Activated B cell treated with CpG ODN at 0.5 μM for 24 hours (primary cell): ENCODE measurements around the gene CDK15. TPM values are rescaled to one million over a fixed set of nuclear protein-coding genes. Genes with fewer than 3 reads are reported as not detected.

Source experiments
- ATAC-seq: fragments of 200-7000 bp; cut with Tn5 transposase; one replicate; pipeline ENCODE4 v1.10.0; 2021; ENCODE audit warnings: low read depth, mild to moderate bottlenecking, moderate library complexity
- CTCF ChIA-PET: fragments of 350-600 bp; sonication (Branson Sonifier 250); formaldehyde crosslinking; loops from one replicate; lab custom pipeline; 2021; ENCODE audit warnings: antibody characterized with exemption; lab: Charles Lee
- POLR2A ChIA-PET: fragments of 350-600 bp; sonication (Branson Sonifier 250); formaldehyde crosslinking; loops from one replicate; lab custom pipeline; 2021; ENCODE audit warnings: antibody characterized with exemption; lab: Charles Lee
- DNase-seq: peaks from one replicate; pipeline ENCODE4 v3.0.0; 2022
- H3K27ac Mint-ChIP-seq: one replicate; pipeline ENCODE4 v1.8.0; 2020; ENCODE audit warnings: mixed read lengths
- H3K27me3 Mint-ChIP-seq: one replicate; pipeline ENCODE4 v1.8.0; 2021; ENCODE audit warnings: mixed read lengths
- H3K36me3 Mint-ChIP-seq: one replicate; pipeline ENCODE4 v1.8.0; 2021; ENCODE audit warnings: low read depth, mixed read lengths
- H3K4me1 Mint-ChIP-seq: one replicate; pipeline ENCODE4 v1.8.0; 2021; ENCODE audit warnings: mixed read lengths
- H3K4me3 Mint-ChIP-seq: one replicate; pipeline ENCODE4 v1.8.0; 2020; ENCODE audit warnings: mild to moderate bottlenecking, mixed read lengths
- H3K9me3 Mint-ChIP-seq: one replicate; pipeline ENCODE4 v1.8.0; 2020; ENCODE audit warnings: mixed read lengths
- intact Hi-C: fragments of 100-400 bp; cut with micrococcal nuclease; formaldehyde crosslinking; loops from one replicate; pipeline ENCODE4 v1.15.1; 2024
- total RNA-seq: library from RNA; stranded (reverse); gene quantifications from 2 replicates; pipeline ENCODE4 v1.2.3, GENCODE V29; 2022
- TF ChIP-seq, protein P1 (sequence below): fragments of 200-600 bp; IDR thresholded peaks from one replicate; pipeline ENCODE4 v1.8.0; 2022; ENCODE audit warnings: antibody characterized with exemption, mild to moderate bottlenecking

CDK15 gene
- total RNA-seq, 1 donor from 2014 or later = not detected

DNA sequence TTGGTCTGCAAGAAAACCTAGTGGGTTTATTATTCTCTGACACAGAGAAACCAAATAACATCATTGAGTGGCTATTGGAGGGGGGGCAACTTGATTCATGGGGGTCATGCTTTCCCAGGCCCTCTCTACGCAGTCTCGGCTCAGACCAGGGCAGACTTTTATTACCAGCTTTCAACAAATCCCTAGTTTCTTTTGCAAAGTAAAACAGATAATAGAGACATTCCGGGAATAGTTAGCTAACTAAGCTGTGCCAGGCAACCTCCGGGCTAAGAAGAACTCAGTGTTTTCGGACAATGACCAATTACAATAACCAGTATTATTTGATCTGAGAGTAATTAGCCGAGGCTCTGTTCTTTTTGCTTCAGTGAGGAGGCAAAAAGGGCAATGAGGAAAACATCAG, 66.3 kb downstream of the CDK15 start:
- no peak for ATAC-seq
- TF ChIP-seq, protein P1, sequence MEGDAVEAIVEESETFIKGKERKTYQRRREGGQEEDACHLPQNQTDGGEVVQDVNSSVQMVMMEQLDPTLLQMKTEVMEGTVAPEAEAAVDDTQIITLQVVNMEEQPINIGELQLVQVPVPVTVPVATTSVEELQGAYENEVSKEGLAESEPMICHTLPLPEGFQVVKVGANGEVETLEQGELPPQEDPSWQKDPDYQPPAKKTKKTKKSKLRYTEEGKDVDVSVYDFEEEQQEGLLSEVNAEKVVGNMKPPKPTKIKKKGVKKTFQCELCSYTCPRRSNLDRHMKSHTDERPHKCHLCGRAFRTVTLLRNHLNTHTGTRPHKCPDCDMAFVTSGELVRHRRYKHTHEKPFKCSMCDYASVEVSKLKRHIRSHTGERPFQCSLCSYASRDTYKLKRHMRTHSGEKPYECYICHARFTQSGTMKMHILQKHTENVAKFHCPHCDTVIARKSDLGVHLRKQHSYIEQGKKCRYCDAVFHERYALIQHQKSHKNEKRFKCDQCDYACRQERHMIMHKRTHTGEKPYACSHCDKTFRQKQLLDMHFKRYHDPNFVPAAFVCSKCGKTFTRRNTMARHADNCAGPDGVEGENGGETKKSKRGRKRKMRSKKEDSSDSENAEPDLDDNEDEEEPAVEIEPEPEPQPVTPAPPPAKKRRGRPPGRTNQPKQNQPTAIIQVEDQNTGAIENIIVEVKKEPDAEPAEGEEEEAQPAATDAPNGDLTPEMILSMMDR = no peak
- H3K4me1 Mint-ChIP-seq = no peaks in the 10 kb centered on the region
- no peaks in the 10 kb centered on the region for H3K36me3 Mint-ChIP-seq
- DNase-seq = no peak
- H3K9me3 Mint-ChIP-seq = no peaks in the 10 kb centered on the region
- intact Hi-C loops = no loop called here
- peaks cover 25% of the 10 kb centered on the region for H3K27me3 Mint-ChIP-seq
- CTCF ChIA-PET = interaction anchor here (0.9 kb wide), 1 partner anchor 13 kb away, joined by 3 read pairs; no protein-coding TSS in a partner anchor
- no peak overlapping the region for H3K4me3 Mint-ChIP-seq
- H3K27ac Mint-ChIP-seq = no peak overlapping the region
- POLR2A ChIA-PET = no interaction called here

DNA sequence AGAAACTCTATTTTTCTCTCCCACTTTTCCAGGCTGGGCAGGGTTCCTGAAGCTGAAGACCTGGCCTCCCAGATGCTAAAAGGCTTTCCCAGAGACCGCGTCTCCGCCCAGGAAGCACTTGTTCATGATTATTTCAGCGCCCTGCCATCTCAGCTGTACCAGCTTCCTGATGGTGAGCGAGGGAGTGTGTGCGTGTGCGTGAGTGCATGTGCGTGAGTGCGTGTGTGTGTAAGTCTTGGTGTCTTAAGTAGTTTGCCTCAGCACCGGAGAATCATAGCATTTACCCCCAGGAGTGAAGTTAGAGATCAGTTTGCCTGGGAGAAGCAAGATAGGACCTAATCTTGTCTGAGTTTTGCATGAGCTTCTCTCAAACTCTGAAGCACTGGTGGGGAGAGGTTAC, 73.7 kb downstream of the CDK15 start:
- no peak for DNase-seq
- no peak for ATAC-seq
- TF ChIP-seq, protein P1 = no peak
- no peaks in the 10 kb centered on the region for H3K9me3 Mint-ChIP-seq
- no peak overlapping the region for H3K4me3 Mint-ChIP-seq
- no peaks in the 10 kb centered on the region for H3K36me3 Mint-ChIP-seq
- peaks cover 57% of the 10 kb centered on the region for H3K27me3 Mint-ChIP-seq
- intact Hi-C loops = no loop called here
- H3K27ac Mint-ChIP-seq = no peak overlapping the region
- H3K4me1 Mint-ChIP-seq = peaks cover 10% of the 10 kb centered on the region
- ChIA-PET CTCF (no interaction called here), POLR2A (no interaction called here)

DNA sequence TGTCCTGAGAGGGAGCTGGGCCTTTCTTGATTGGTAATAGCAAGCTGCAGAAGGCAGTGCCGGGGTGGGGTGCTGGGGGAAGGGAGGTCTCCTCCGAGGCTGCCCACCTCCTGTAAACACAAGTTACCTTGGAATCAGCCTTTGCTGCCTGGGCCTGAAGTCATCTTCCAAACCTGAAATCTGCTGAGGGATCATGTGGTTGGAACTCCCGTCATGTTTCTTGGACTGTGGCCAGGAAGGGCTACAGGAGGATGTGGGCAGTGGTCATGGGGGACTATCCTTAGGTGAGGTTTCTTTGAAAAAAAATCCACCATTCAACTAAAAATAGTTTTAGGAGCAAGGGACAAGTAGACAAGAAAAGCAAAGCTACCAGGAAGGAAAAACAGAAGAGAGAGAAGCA, 74.2 kb downstream of the CDK15 start:
- TF ChIP-seq, protein P1 = no peak
- no peaks in the 10 kb centered on the region for H3K9me3 Mint-ChIP-seq
- intact Hi-C loops = no loop called here
- peaks cover 10% of the 10 kb centered on the region for H3K4me1 Mint-ChIP-seq
- H3K36me3 Mint-ChIP-seq = no peaks in the 10 kb centered on the region
- ATAC-seq = no peak
- DNase-seq = no peak
- H3K27ac Mint-ChIP-seq = no peak overlapping the region
- peaks cover 55% of the 10 kb centered on the region for H3K27me3 Mint-ChIP-seq
- ChIA-PET POLR2A (interaction anchor here (0.6 kb wide), 1 partner anchor 682 kb away, joined by 5 read pairs; no protein-coding TSS in a partner anchor), CTCF (no interaction called here)
- no peak overlapping the region for H3K4me3 Mint-ChIP-seq

DNA sequence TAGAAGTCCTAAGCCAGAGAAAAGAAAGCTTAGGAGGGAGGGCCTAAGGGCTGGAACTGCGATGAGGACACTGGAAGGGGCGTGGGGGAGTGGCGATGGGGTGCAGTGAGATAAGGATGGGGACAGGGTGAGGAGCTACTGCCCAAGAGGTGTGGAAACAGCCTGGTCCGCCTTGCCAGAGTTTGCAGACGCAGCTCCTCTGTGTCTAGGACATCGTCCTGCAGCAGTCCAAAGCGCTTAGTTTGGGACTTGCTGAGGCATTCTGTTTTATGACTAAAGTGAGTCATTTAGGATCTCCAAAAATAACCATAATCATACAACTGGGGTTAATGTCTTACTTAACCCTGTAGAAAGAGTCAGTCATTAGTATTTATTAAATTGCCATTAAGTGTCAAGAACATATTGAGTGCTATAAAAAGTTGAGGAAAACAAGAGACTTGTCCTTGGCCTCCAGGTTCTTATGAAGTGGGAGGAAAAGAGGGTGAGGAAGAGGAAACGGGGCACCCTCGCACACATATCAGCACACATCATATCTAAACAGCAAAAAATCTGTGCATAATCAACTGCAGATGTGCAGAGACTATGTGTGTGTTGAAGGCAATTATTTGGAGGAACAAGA, 74.8 kb downstream of the CDK15 start:
- TF ChIP-seq, protein P1 = no peak
- H3K9me3 Mint-ChIP-seq = no peaks in the 10 kb centered on the region
- CTCF ChIA-PET = no interaction called here
- intact Hi-C loops = no loop called here
- H3K4me3 Mint-ChIP-seq = no peak overlapping the region
- H3K27me3 Mint-ChIP-seq = peaks cover 53% of the 10 kb centered on the region
- POLR2A ChIA-PET = interaction anchor here (0.6 kb wide), 1 partner anchor 683 kb away, joined by 5 read pairs; no protein-coding TSS in a partner anchor
- H3K4me1 Mint-ChIP-seq = peaks cover 10% of the 10 kb centered on the region
- DNase-seq = no peak
- H3K27ac Mint-ChIP-seq = no peak overlapping the region
- ATAC-seq = no peak
- no peaks in the 10 kb centered on the region for H3K36me3 Mint-ChIP-seq

DNA sequence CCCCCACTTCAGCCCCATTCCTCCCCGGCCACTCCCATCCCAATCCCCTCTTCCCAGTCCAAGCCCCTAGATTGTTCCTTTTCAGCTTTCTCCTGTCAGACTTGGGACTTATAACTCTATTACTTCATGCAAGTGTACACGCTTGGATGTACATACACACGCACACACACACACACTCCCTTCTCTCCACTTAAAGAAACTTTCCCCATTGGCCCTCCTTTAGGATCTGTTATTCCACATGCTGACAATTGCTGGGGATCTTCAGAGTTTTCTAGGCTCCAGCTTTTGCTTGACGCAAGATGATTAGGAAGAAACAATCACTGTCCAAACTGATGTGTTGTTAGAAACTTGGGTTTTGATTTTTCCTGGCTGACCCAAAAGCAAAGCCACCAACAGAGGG, 75.4 kb downstream of the CDK15 start:
- ATAC-seq = no peak
- Mint-ChIP-seq H3K27me3 (peaks cover 51% of the 10 kb centered on the region), H3K4me3 (no peak overlapping the region)

More for the DNA sequence above, 75.4 kb downstream of the CDK15 start:
- ChIA-PET CTCF (no interaction called here), POLR2A (no interaction called here)
- TF ChIP-seq, protein P1 = no peak
- Mint-ChIP-seq H3K9me3 (no peaks in the 10 kb centered on the region), H3K36me3 (no peaks in the 10 kb centered on the region), H3K4me1 (peaks cover 10% of the 10 kb centered on the region), H3K27ac (no peak overlapping the region)
- intact Hi-C loops = no loop called here
- DNase-seq = no peak
